LNCAP (cell line): ENCODE measurements around the gene TUSC7.

Experiments
- CTCF ChIP-seq: fragments of 450-650 bp; IDR thresholded peaks from 2 replicates; pipeline ENCODE4 v1.5.1; 2017; ENCODE audit warnings: mild to moderate bottlenecking

The TUSC7 gene

GRCh38 chr3:116734243-116734642, 24.7 kb downstream of the TUSC7 start:
- TF ChIP-seq CTCF = no peak

DNA sequence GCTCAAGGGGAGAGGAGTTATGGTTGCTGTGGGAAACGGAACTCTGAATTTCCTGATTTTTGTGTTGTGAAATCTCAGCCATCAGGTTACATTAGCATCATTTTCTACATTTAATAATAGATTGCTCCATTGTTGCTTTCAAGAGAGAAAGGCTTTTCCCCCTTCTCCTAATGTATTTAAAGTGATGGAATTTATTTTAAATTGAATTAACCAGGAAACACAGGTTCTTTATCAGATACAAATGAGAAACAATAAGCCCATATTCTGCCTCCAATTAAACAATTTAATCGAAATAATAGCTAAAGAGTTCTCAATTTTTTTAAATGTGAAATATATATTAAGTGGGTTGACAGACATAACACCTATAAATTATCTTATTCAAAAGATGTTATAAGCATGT, 30.1 kb downstream of the TUSC7 start:
- no peak for TF ChIP-seq CTCF

DNA sequence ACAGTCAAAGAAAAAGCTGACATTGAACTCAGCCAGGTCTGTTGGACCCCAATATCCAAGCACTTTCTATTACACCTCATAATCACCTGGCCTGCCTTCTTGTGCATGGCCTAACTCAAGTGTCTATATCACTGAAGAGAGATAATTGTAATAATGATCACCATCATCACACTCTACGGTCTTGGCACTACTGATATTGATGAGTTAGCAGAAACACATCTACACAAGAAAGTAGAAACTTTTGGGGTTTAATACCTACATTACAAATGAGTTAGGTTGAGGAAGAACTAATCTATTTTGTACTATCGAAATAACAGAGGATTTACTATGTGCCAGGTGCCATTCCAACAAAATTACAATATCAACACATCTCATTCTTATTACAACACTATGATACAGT, 30.7 kb downstream of the TUSC7 start:
- no peak for TF ChIP-seq CTCF

- no peak for TF ChIP-seq CTCF
Observed at GRCh38 chr3:116741467-116741866, 31.9 kb downstream of the TUSC7 start.

- no peak for TF ChIP-seq CTCF
Observed at GRCh38 chr3:116743062-116743461, 33.5 kb downstream of the TUSC7 start.

DNA sequence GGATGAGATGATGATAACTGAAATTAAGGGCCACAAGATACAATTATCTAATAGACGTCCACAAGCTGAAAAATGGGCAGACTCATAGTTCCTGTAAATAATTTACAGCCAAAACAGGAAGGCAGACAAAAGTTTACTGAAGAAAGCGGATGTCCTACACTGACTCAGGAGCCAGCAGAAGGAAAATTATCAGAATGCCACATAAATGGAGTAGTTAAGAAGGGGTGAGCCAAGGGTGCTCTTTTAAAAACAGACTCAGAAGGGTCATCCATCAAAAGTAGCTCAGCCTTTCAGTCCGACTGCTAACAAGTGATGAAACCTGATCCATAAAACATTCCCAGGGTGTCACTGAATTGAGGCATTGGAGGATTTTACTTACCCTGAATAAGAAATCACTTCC, 39.8 kb downstream of the TUSC7 start:
- TF ChIP-seq CTCF = no peak

DNA sequence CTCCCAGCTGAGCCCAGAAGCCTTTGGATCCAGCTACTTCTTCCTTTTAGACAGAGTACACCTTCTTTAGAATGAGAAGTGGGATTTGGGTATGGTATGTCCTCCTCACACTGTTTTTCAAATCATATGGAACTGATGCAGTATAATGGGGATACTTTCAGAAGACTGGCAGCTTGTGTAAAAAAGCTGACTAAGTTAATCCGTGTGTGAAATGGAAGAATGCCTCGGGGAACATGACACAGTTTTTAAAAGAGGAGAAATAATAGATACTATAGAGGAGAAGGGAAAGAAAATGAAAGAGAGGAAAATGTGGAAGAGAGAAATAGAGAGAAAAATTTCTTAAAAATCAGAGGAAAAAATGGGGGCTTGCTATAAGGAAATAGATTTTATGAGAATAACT, 47.7 kb downstream of the TUSC7 start:
- TF ChIP-seq CTCF = no peak

GRCh38 chr3:116759316-116759715, 49.7 kb downstream of the TUSC7 start:
- TF ChIP-seq CTCF = no peak
